ENCODE measurements around the gene SLC39A9. TPM values are rescaled to one million over a fixed set of nuclear protein-coding genes. Genes with fewer than 3 reads are reported as not detected.
"Not testable (repeated sequence)": the region's sequence is repeated elsewhere in the genome, so short reads cannot be mapped to it uniquely, and the experiment has no call there.

The SLC39A9 gene
- total RNA-seq, 1 experiment from 2014 or later: 44.1 TPM

DNA sequence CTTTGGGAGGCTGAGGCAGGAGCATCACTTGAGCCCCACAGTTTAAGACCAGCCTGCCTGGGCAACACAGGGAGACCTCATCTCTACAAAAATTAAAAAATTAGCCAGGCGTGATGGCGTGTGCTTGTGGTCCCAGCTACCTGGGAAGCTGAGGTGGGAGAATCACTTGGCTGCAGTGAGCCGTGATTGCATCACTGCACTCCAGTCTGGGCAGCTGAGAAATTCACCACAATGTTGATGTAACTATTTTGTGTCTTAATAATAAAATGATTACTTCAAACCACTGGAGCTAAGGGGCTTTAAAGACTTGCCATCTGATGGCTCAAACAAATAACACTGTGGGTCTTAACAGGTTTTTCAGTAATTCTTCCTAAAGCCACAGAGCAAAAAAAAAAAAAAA, 11.2 kb upstream of the SLC39A9 start:
- POLR2A ChIA-PET: interaction anchor here (0.7 kb wide), 2 partner anchors 76 to 158 kb away, joined by 4 to 5 read pairs; no protein-coding TSS in a partner anchor
- CTCF ChIA-PET: no interaction called here
- H3K9me3 Mint-ChIP-seq: no peaks in the 10 kb centered on the region
- no peak for DNase-seq (ENCODE audit: low spot score)
- no peak for ATAC-seq
- TF ChIP-seq USF1 (CRISPR knock-in tag; IDR thresholded peaks at IDR 0.05): no peak
- H3K27me3 Mint-ChIP-seq (ENCODE audit: low read depth): no peaks in the 10 kb centered on the region
- H3K27ac Mint-ChIP-seq: no peak overlapping the region
- H3K4me3 Mint-ChIP-seq: no peak overlapping the region
- peaks cover 77% of the 10 kb centered on the region for H3K36me3 Mint-ChIP-seq
- H3K4me1 Mint-ChIP-seq: peaks cover 15% of the 10 kb centered on the region

DNA sequence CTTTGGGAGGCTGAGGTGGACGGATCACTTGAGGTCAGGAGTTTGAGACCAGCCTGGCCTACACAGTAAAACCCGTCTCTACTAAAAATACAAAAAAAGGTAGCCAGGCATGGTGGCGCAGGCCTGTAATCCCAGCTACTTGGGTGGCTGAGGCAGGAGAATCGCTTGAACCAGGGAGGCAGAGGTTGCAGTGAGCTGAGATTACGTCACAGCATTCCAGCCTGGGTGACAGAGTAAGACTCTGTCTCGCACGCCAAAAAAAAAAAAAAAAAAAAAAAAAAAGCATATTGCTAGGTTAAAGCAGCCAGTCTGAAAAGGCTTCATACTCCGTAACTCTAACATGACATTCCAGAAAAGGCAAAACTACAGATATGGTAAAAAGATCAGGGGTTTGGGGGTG, 7.1 kb upstream of the SLC39A9 start:
- H3K27ac Mint-ChIP-seq; POLR2A ChIA-PET; DNase-seq (ENCODE audit: low spot score); H3K9me3 Mint-ChIP-seq; H3K27me3 Mint-ChIP-seq (ENCODE audit: low read depth); H3K4me3 Mint-ChIP-seq; ATAC-seq: not testable (repeated sequence)
- Mint-ChIP-seq H3K36me3 (peaks cover 83% of the 10 kb centered on the region), H3K4me1 (peaks cover 22% of the 10 kb centered on the region)
- CTCF ChIA-PET: interaction anchor here (0.6 to 1.5 kb wide), 3 partner anchors 68 to 334 kb away, joined by 3 to 6 read pairs (median 5); no protein-coding TSS in a partner anchor

- peaks cover 84% of the 10 kb centered on the region for H3K36me3 Mint-ChIP-seq
- POLR2A ChIA-PET: no interaction called here
- CTCF ChIA-PET: no interaction called here
Measured at GRCh38 chr14:69392481-69392880, 6.0 kb upstream of the SLC39A9 start.

DNA sequence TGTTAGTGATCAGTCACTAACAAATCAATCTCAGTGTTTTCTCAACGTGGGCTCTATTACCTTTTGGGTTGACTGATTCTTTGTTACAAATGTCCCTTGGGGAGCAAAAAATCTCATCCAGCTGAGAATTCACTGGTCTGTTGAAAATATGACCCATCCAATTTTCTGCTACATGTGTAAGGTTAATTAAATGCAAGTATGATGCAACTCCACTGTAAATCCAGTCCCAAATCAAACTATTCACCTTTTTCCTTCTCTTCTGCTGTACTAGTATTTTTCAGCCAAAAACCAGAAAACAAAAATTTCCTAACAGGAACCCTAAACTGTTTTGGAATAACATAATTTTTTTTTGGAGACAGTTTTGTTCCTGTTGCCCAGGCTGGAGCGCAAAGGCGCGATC, 2.6 kb upstream of the SLC39A9 start:
- Mint-ChIP-seq H3K36me3 (peaks cover 59% of the 10 kb centered on the region), H3K27ac (no peak overlapping the region), H3K27me3 (ENCODE audit: low read depth) (no peaks in the 10 kb centered on the region), H3K9me3 (no peaks in the 10 kb centered on the region), H3K4me1 (peaks cover 44% of the 10 kb centered on the region), H3K4me3 (peak overlapping the region; percentile 32)
- ChIA-PET POLR2A (no interaction called here), CTCF (interaction anchor here (0.9 kb wide), 1 partner anchor 63 kb away, joined by 3 read pairs; no protein-coding TSS in a partner anchor)
- DNase-seq (ENCODE audit: low spot score) (no peak), ATAC-seq (no peak)
- no peak for TF ChIP-seq ZNF121 (CRISPR knock-in tag; IDR thresholded peaks at IDR 0.05)
- TF ChIP-seq SP1 (CRISPR knock-in tag; conservative IDR thresholded peaks at IDR 0.05): no peak
- no peak for TF ChIP-seq ZNF396 (CRISPR knock-in tag; IDR thresholded peaks at IDR 0.05; ENCODE audit: borderline replicate concordance)
- TF ChIP-seq FOXJ3 (CRISPR knock-in tag; IDR thresholded peaks at IDR 0.05; ENCODE audit: borderline replicate concordance): no peak
- no peak for TF ChIP-seq NFYB (CRISPR knock-in tag; conservative IDR thresholded peaks at IDR 0.05; ENCODE audit: low read depth)
- no peak for TF ChIP-seq IRF1 (CRISPR knock-in tag; IDR thresholded peaks at IDR 0.05)
- TF ChIP-seq EMX1 (CRISPR knock-in tag; IDR thresholded peaks at IDR 0.05): no peak
- TF ChIP-seq GABPB1 (CRISPR knock-in tag; IDR thresholded peaks at IDR 0.05): no peak
- no peak for TF ChIP-seq SMAD4 (CRISPR knock-in tag; IDR thresholded peaks at IDR 0.05)
- no peak for TF ChIP-seq MXD4 (CRISPR knock-in tag; IDR thresholded peaks at IDR 0.05; ENCODE audit: borderline replicate concordance)
- TF ChIP-seq, protein P1, sequence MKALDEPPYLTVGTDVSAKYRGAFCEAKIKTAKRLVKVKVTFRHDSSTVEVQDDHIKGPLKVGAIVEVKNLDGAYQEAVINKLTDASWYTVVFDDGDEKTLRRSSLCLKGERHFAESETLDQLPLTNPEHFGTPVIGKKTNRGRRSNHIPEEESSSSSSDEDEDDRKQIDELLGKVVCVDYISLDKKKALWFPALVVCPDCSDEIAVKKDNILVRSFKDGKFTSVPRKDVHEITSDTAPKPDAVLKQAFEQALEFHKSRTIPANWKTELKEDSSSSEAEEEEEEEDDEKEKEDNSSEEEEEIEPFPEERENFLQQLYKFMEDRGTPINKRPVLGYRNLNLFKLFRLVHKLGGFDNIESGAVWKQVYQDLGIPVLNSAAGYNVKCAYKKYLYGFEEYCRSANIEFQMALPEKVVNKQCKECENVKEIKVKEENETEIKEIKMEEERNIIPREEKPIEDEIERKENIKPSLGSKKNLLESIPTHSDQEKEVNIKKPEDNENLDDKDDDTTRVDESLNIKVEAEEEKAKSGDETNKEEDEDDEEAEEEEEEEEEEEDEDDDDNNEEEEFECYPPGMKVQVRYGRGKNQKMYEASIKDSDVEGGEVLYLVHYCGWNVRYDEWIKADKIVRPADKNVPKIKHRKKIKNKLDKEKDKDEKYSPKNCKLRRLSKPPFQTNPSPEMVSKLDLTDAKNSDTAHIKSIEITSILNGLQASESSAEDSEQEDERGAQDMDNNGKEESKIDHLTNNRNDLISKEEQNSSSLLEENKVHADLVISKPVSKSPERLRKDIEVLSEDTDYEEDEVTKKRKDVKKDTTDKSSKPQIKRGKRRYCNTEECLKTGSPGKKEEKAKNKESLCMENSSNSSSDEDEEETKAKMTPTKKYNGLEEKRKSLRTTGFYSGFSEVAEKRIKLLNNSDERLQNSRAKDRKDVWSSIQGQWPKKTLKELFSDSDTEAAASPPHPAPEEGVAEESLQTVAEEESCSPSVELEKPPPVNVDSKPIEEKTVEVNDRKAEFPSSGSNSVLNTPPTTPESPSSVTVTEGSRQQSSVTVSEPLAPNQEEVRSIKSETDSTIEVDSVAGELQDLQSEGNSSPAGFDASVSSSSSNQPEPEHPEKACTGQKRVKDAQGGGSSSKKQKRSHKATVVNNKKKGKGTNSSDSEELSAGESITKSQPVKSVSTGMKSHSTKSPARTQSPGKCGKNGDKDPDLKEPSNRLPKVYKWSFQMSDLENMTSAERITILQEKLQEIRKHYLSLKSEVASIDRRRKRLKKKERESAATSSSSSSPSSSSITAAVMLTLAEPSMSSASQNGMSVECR (CRISPR knock-in tag; IDR thresholded peaks at IDR 0.05; ENCODE audit: borderline replicate concordance): no peak

More at GRCh38 chr14:69392481-69392880, 6.0 kb upstream of the SLC39A9 start:
- TF ChIP-seq EMX1 (CRISPR knock-in tag; IDR thresholded peaks at IDR 0.05) (no peak), MAX (CRISPR knock-in tag; IDR thresholded peaks at IDR 0.05) (no peak), ZNF263 (CRISPR knock-in tag; IDR thresholded peaks at IDR 0.05; ENCODE audit: low read depth) (no peak), ZMAT4 (CRISPR knock-in tag; IDR thresholded peaks at IDR 0.05) (no peak), CREM (CRISPR knock-in tag; IDR thresholded peaks at IDR 0.05) (no peak), ETV6 (CRISPR knock-in tag; IDR thresholded peaks at IDR 0.05) (no peak), ATF1 (CRISPR knock-in tag; IDR thresholded peaks at IDR 0.05) (no peak), FOXJ3 (CRISPR knock-in tag; IDR thresholded peaks at IDR 0.05; ENCODE audit: borderline replicate concordance) (no peak), TCF7 (CRISPR knock-in tag; IDR thresholded peaks at IDR 0.05; ENCODE audit: low read depth) (no peak), SOX15 (CRISPR knock-in tag; IDR thresholded peaks at IDR 0.05) (no peak), ZNF416 (CRISPR knock-in tag; IDR thresholded peaks at IDR 0.05) (no peak), ZNF121 (CRISPR knock-in tag; IDR thresholded peaks at IDR 0.05) (no peak), KAT7 (CRISPR knock-in tag; IDR thresholded peaks at IDR 0.05; ENCODE audit: borderline replicate concordance) (no peak)
- TF ChIP-seq, protein P2, sequence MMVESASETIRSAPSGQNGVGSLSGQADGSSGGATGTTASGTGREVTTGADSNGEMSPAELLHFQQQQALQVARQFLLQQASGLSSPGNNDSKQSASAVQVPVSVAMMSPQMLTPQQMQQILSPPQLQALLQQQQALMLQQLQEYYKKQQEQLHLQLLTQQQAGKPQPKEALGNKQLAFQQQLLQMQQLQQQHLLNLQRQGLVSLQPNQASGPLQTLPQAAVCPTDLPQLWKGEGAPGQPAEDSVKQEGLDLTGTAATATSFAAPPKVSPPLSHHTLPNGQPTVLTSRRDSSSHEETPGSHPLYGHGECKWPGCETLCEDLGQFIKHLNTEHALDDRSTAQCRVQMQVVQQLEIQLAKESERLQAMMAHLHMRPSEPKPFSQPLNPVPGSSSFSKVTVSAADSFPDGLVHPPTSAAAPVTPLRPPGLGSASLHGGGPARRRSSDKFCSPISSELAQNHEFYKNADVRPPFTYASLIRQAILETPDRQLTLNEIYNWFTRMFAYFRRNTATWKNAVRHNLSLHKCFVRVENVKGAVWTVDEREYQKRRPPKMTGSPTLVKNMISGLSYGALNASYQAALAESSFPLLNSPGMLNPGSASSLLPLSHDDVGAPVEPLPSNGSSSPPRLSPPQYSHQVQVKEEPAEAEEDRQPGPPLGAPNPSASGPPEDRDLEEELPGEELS (CRISPR knock-in tag; IDR thresholded peaks at IDR 0.05): no peak
- TF ChIP-seq, protein P3, sequence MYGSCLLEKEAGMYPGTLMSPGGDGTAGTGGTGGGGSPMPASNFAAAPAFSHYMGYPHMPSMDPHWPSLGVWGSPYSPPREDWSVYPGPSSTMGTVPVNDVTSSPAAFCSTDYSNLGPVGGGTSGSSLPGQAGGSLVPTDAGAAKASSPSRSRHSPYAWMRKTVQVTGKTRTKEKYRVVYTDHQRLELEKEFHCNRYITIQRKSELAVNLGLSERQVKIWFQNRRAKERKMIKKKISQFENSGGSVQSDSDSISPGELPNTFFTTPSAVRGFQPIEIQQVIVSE (CRISPR knock-in tag; IDR thresholded peaks at IDR 0.05; ENCODE audit: borderline replicate concordance): no peak
- Mint-ChIP-seq H3K27me3 (ENCODE audit: low read depth) (no peaks in the 10 kb centered on the region), H3K4me1 (peaks cover 31% of the 10 kb centered on the region), H3K27ac (no peak overlapping the region; the same call in 1 of the 2 replicates), H3K9me3 (no peaks in the 10 kb centered on the region), H3K4me3 (no peak overlapping the region)
- ATAC-seq (no peak), DNase-seq (ENCODE audit: low spot score) (no peak)
